ENCODE measurements around the gene ABTB1. TPM values are rescaled to one million over a fixed set of nuclear protein-coding genes. Genes with fewer than 3 reads are reported as not detected.
"Not testable (repeated sequence)": the region's sequence is repeated elsewhere in the genome, so short reads cannot be mapped to it uniquely, and the experiment has no call there.

The ABTB1 gene
- total RNA-seq, 4 donors from 2014 or later = 25.3 to 50.3 (median 35.8) TPM

DNA sequence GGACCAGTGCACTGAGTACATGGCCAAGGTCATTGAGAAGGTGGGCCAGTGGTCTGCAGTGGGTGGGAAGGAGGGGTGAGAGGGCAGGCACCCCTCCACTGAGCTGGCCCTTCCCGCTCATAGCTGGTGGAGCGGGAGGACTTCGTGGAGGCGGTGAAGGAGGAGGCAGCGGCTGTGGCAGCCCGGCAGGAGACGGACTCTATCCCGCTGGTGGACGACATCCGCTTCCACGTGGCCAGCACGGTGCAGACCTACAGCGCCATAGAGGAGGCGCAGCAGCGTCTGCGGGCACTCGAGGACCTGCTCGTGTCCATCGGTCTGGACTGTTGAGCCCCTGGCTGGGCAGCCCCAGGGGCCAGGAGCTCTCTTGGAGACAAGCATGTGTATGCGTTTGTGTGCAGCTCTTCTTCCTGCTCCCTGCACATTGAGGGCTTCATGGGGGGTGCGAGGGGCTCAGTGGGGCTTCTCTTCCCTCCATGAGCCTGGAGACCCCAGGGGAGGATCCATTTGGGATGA lies 7.5 kb downstream of the ABTB1 start:
- no peaks in the 10 kb centered on the region for H3K9me3 ChIP-seq
- no CpG with 5 or more reads among the region's 21 CpGs for WGBS, 2 donors (ENCODE audit: low coverage in 1 of 2)
- peaks cover 0 to 56% of the 10 kb centered on the region in 2 donors for H3K36me3 ChIP-seq
- H3K27me3 ChIP-seq = no peaks in the 10 kb centered on the region
- peaks cover 0 to 26% (median 4%) of the 10 kb centered on the region in 3 donors for H3K4me1 ChIP-seq
- no peak overlapping the region for H3K27ac ChIP-seq
- TF ChIP-seq POLR2AphosphoS5 (IDR thresholded peaks at IDR 0.05) (no peak), CTCF (IDR thresholded peaks at IDR 0.05) (no peak)
- no peak for ATAC-seq
- H3K4me3 ChIP-seq = no peak overlapping the region

- H3K4me3 ChIP-seq = no peak overlapping the region
- H3K27ac ChIP-seq = no peak overlapping the region
- H3K36me3 ChIP-seq = peaks cover 0 to 53% of the 10 kb centered on the region in 2 donors
- no peak for TF ChIP-seq POLR2AphosphoS5 (IDR thresholded peaks at IDR 0.05)
- TF ChIP-seq EP300 (IDR thresholded peaks at IDR 0.05) = no peak
- TF ChIP-seq CTCF (IDR thresholded peaks at IDR 0.05) = no peak
- no peak for TF ChIP-seq POLR2A (IDR thresholded peaks at IDR 0.05)
- no peaks in the 10 kb centered on the region for H3K9me3 ChIP-seq
- H3K4me1 ChIP-seq = peaks cover 0 to 20% (median 1%) of the 10 kb centered on the region in 3 donors
- ATAC-seq = no peak
- WGBS, 2 donors (ENCODE audit: low coverage in 1 of 2) = no CpG with 5 or more reads among the region's 1 CpG
- no peaks in the 10 kb centered on the region for H3K27me3 ChIP-seq
Observed at GRCh38 chr3:127680798-127681221, 8.1 kb downstream of the ABTB1 start.

- not testable (repeated sequence) for H3K27me3 ChIP-seq, H3K9me3 ChIP-seq, H3K27ac ChIP-seq, H3K4me3 ChIP-seq, ATAC-seq
- 93 to 100% methylated on average over 1 to 4 of the region's 6 CpGs for WGBS, 2 donors (ENCODE audit: low coverage in 1 of 2)
- Histone ChIP-seq H3K4me1 (peaks cover 0 to 12% (median 0%) of the 10 kb centered on the region in 3 donors), H3K36me3 (peaks cover 0 to 39% of the 10 kb centered on the region in 2 donors)
Observed at GRCh38 chr3:127682175-127682554, 9.4 kb downstream of the ABTB1 start.

DNA sequence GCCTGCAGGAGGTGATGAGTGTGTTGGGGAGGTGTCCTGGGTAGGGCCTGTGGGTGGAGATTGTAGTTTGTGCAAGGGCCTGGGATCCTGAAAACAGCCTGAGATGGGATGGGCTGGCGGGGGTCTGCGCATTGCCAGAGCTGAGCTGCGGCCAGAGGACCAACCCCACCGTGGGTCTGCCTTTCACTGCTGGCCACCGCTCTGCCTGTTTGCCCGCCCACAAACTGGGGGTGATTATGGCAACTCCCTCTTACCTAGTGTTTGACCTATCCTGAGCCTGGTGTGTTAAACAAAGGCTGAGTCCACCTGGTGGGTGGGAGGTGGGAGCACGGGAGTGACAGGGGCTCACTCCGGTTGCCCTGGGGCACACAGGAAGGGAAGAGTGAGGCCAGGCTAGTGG lies 9.8 kb downstream of the ABTB1 start:
- Histone ChIP-seq H3K9me3 (no peaks in the 10 kb centered on the region), H3K36me3 (peaks cover 0 to 35% of the 10 kb centered on the region in 2 donors), H3K4me3 (no peak overlapping the region), H3K27ac (no peak overlapping the region), H3K4me1 (peaks cover 0 to 12% (median 0%) of the 10 kb centered on the region in 3 donors), H3K27me3 (no peaks in the 10 kb centered on the region)
- ATAC-seq = no peak
- no peak for TF ChIP-seq CTCF (IDR thresholded peaks at IDR 0.05)
- TF ChIP-seq POLR2A (IDR thresholded peaks at IDR 0.05) = no peak
- no peak for TF ChIP-seq POLR2AphosphoS5 (IDR thresholded peaks at IDR 0.05)
- no peak for TF ChIP-seq EP300 (IDR thresholded peaks at IDR 0.05)
- WGBS, 2 donors (ENCODE audit: low coverage in 1 of 2) = 63 to 85% methylated on average over 4 of the region's 8 CpGs

GRCh38 chr3:127684871-127685707 lies 12.3 kb downstream of the ABTB1 start:
- H3K27me3 ChIP-seq = no peaks in the 10 kb centered on the region
- H3K36me3 ChIP-seq = peaks cover 0 to 10% of the 10 kb centered on the region in 2 donors
- ATAC-seq = no peak
- no peak overlapping the region for H3K4me3 ChIP-seq
- no peak overlapping the region for H3K27ac ChIP-seq
- no peaks in the 10 kb centered on the region for H3K9me3 ChIP-seq
- H3K4me1 ChIP-seq = peaks cover 0 to 36% (median 7%) of the 10 kb centered on the region in 3 donors
- WGBS, 2 donors (ENCODE audit: low coverage in 1 of 2) = 49 to 51% methylated on average over 4 to 10 of the region's 22 CpGs
- TF ChIP-seq POLR2A (IDR thresholded peaks at IDR 0.05) (no peak), EP300 (IDR thresholded peaks at IDR 0.05) (no peak), POLR2AphosphoS5 (IDR thresholded peaks at IDR 0.05) (no peak), CTCF (IDR thresholded peaks at IDR 0.05) (no peak)

Data from gastroesophageal sphincter (tissue), 4 donors.